NCI-H1092 treated with DMSO at 0.1 percent for 48 hours (cell line): ENCODE results near the gene NFYC.

Experiments
- DNase-seq: peaks from one replicate; lab custom pipeline; 2025; lab: John Stamatoyannopoulos, UW

NFYC gene

GRCh38 chr1:40783001-40783905, 91.7 kb downstream of the NFYC start, which contains the start of gene KCNQ4:
Gene KCNQ4 (plus strand): TSS chr1:40783787. CDS start chr1:40784094, 307 bp downstream.
- peak; percentile 15 for DNase-seq

GRCh38 chr1:40784141-40784770, 92.8 kb downstream of the NFYC start:
- DNase-seq: peak; percentile 28

GRCh38 chr1:40784771-40785151, 93.3 kb downstream of the NFYC start:
- no peak for DNase-seq

- no peak for DNase-seq
These were observed 93.9 kb downstream of the NFYC start for GRCh38 chr1:40785446-40785845.

- DNase-seq: no peak
These were observed 94.9 kb downstream of the NFYC start for GRCh38 chr1:40786171-40786994.

- no peak for DNase-seq
These were observed 95.6 kb downstream of the NFYC start for GRCh38 chr1:40786995-40787705.

GRCh38 chr1:40787737-40788560, 96.4 kb downstream of the NFYC start:
- DNase-seq: no peak

GRCh38 chr1:40788561-40789341, 97.2 kb downstream of the NFYC start:
- no peak for DNase-seq

- DNase-seq: no peak
These were observed 97.8 kb downstream of the NFYC start for GRCh38 chr1:40789342-40789598.

- no peak for DNase-seq
These were observed 98.3 kb downstream of the NFYC start for GRCh38 chr1:40789661-40790430.

- DNase-seq: no peak
These were observed 100.5 kb downstream of the NFYC start for GRCh38 chr1:40792036-40792435.

- no peak for DNase-seq
These were observed 102.1 kb downstream of the NFYC start for GRCh38 chr1:40793617-40794016.

- no peak for DNase-seq
These were observed 102.5 kb downstream of the NFYC start for GRCh38 chr1:40794048-40794447.

- no peak for DNase-seq
These were observed 103.6 kb downstream of the NFYC start for GRCh38 chr1:40794974-40795715.

- no peak for DNase-seq
These were observed 104.5 kb downstream of the NFYC start for GRCh38 chr1:40795811-40796586.

- DNase-seq: no peak
These were observed 105.6 kb downstream of the NFYC start for GRCh38 chr1:40796939-40797667.

- no peak for DNase-seq
These were observed 106.1 kb downstream of the NFYC start for GRCh38 chr1:40797668-40798010.
